Epithelial cell of esophagus (primary cell): ENCODE measurements around the gene SAFB2.

ENCODE experiments used
- DNase-seq: peaks from one replicate; pipeline ENCODE4 v3.0.0; 2010; ENCODE audit warnings: low read depth
- H3K4me3 ChIP-seq: 2 replicates; pipeline ENCODE4 v1.5.1; 2011; ENCODE audit warnings: mild to moderate bottlenecking, low read length, control low read depth
- TF ChIP-seq, protein P1 (sequence below): IDR thresholded peaks from 2 replicates; pipeline ENCODE4 v1.5.1; 2011; ENCODE audit warnings: low read depth, mild to moderate bottlenecking, low read length, control low read depth, inconsistent platforms; ENCODE audit not compliant: insufficient read depth; ENCODE audit errors: missing control alignments

Gene SAFB2

GRCh38 chr19:5622465-5623396 lies at the start of gene SAFB2, which contains the start of gene SAFB:
Gene SAFB2, minus strand, starts transcription at chr19:5622776. Its CDS starts 61 bp downstream, at chr19:5622715.
Gene SAFB, plus strand, starts transcription at chr19:5623083. Its CDS starts 123 bp downstream, at chr19:5623206.
- peak within 1 kb of the TSS; percentile 99 for H3K4me3 ChIP-seq
- peak; percentile 100 for DNase-seq
- TF ChIP-seq, protein P1, sequence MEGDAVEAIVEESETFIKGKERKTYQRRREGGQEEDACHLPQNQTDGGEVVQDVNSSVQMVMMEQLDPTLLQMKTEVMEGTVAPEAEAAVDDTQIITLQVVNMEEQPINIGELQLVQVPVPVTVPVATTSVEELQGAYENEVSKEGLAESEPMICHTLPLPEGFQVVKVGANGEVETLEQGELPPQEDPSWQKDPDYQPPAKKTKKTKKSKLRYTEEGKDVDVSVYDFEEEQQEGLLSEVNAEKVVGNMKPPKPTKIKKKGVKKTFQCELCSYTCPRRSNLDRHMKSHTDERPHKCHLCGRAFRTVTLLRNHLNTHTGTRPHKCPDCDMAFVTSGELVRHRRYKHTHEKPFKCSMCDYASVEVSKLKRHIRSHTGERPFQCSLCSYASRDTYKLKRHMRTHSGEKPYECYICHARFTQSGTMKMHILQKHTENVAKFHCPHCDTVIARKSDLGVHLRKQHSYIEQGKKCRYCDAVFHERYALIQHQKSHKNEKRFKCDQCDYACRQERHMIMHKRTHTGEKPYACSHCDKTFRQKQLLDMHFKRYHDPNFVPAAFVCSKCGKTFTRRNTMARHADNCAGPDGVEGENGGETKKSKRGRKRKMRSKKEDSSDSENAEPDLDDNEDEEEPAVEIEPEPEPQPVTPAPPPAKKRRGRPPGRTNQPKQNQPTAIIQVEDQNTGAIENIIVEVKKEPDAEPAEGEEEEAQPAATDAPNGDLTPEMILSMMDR = no peak

DNA sequence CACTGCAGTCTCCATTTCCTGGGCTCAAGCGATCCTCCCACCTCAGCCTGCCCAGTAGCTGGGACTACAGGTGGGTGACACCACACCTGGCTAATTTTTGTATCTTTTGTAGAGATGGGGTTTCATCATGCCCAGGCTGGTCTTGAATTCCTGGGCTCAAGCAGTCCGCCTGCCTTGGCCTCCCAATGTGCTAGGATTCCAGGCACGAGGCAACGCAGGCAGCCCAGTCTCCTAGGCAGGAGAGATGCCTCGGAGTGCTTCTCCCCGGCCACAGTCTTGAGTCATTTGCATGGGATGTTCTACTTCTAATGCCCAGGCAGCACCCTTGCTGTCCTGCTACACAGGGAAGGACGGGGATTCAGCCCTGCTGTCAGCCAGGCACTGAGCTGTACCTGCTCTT lies 49.0 kb upstream of the SAFB2 start:
- TF ChIP-seq, protein P1 = no peak
- no peak for DNase-seq
- no peak overlapping the region for H3K4me3 ChIP-seq

DNA sequence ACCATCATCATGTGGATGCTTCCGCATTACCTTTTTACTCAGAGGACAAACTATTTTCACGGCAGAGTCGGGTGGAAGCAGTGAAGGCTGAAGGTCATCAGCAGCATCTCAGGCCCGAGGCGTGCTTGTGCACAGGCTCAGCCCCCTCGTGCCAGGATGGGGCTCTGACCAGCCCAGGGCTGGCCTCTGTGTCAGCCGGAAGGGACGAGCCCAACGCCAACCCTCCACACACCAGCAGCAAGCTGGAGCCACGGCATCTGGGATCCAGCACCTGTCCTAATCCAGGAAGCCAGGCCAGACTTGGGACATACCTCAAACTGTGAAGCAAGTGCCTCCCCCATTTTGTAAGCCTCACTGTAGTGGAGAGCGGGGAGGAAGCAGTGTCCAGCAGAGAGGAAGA lies 46.6 kb upstream of the SAFB2 start:
- H3K4me3 ChIP-seq = no peak overlapping the region
- TF ChIP-seq, protein P1 = no peak
- no peak for DNase-seq

GRCh38 chr19:5667751-5668271 lies 45.2 kb upstream of the SAFB2 start:
- no peak overlapping the region for H3K4me3 ChIP-seq
- DNase-seq = no peak
- TF ChIP-seq, protein P1 = no peak

DNA sequence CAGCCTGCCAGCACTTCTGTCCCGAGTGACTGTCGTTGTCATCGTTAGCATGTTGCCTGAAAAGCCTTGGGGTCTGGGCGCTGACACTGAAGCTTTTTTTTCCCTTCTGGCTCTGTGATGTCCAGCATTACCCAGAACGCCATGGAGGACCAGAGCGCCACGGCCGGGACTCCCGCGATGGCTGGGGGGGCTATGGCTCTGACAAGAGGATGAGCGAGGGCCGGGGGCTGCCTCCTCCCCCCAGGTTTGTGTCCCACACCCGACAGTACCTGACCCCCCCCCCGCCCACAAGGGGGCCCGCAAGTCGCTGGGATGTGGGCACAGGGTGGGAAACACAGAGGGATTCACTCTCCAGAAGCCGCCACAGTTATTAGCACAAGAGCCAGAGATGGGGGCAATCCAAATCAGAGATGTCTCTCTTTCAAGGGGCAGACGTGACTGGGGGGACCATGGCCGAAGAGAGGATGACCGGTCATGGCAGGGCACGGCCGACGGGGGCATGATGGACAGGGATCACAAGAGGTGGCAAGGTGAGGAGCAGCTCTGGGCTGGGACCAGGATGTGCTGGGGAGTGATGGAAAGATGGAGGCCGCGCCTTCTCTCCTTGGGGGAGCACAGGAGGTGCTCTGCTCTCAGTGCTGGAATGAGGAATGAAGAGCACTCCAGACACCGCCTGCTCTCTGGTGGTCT lies 44.5 kb upstream of the SAFB2 start:
- TF ChIP-seq, protein P1 = no peak
- no peak overlapping the region for H3K4me3 ChIP-seq
- DNase-seq = no peak

GRCh38 chr19:5665781-5666513 lies 43.4 kb upstream of the SAFB2 start:
- no peak overlapping the region for H3K4me3 ChIP-seq
- peak; percentile 31 for DNase-seq
- TF ChIP-seq, protein P1 = no peak
